ENCODE data around the gene CNOT1. TPM values are rescaled to one million over a fixed set of nuclear protein-coding genes. Genes with fewer than 3 reads are reported as not detected.

The CNOT1 gene
- total RNA-seq: 133 and 140 TPM in 2 replicates

GRCh38 chr16:58629733-58630640, at the start of gene CNOT1:
TSS of gene CNOT1 (minus strand) at chr16:58629826. CDS start at chr16:58599337, 30,489 bp downstream.

GRCh38 chr16:58515125-58515870, 114.3 kb downstream of the CNOT1 start, which contains the start of gene SETD6:
TSS of gene SETD6 (plus strand) at chr16:58515517. CDS start at chr16:58515538, 21 bp downstream.

GRCh38 chr16:58499615-58500351, 129.8 kb downstream of the CNOT1 start, which contains the start of gene NDRG4:
TSS of gene NDRG4 (plus strand) at chr16:58500143. CDS start at chr16:58500249, 106 bp downstream.

Other genes with a start within 250 kb of the CNOT1 start
- 3.3 and 8.7 TPM in 2 replicates for gene GINS3, start 237.4 kb downstream of the CNOT1 start, total RNA-seq
- gene NDRG4, start 129.7 kb downstream of the CNOT1 start, total RNA-seq: 11.0 and 22.7 TPM in 2 replicates
- 8.5 and 12.7 TPM in 2 replicates for gene SETD6, start 114.3 kb downstream of the CNOT1 start, total RNA-seq
- 25.6 and 29.7 TPM in 2 replicates for gene SLC38A7, start 54.9 kb upstream of the CNOT1 start, total RNA-seq
- 47.9 and 52.4 TPM in 2 replicates for gene GOT2, start 104.5 kb upstream of the CNOT1 start, total RNA-seq

Measured in endothelial cell of coronary artery (primary cell).